Hepatocyte (in vitro differentiated cells): Measurements from ENCODE around the gene GPATCH11.

Experiments
- CTCF ChIP-seq: fragments of 200-600 bp; sonication (generic); IDR thresholded peaks from 2 replicates; pipeline ENCODE4 v1.5.1; 2016; ENCODE audit warnings: antibody characterized with exemption, mild to moderate bottlenecking; ENCODE audit not compliant: poor library complexity
- EZH2 ChIP-seq: fragments of 200-600 bp; sonication (generic); IDR thresholded peaks from 2 replicates; pipeline ENCODE4 v1.6.1; 2016; ENCODE audit warnings: antibody characterized with exemption, mild to moderate bottlenecking, borderline replicate concordance

- no peak for TF ChIP-seq EZH2
- no peak for TF ChIP-seq CTCF
Measured at GRCh38 chr2:37119157-37119556, 34.8 kb downstream of the GPATCH11 start.
